Type B pancreatic cell (in vitro differentiated cells): Measurements from ENCODE around the gene ST14. TPM values are rescaled to one million over a fixed set of nuclear protein-coding genes. Genes with fewer than 3 reads are reported as not detected.

Experiments used
- DNase-seq: peaks from one replicate; pipeline ENCODE4 v3.0.0; 2021; ENCODE audit warnings: mixed read lengths; ENCODE audit not compliant: unreplicated experiment; ENCODE audit errors: extremely low spot score
- H3K27ac Mint-ChIP-seq: 2 replicates; pipeline ENCODE4 v1.8.0; 2021; ENCODE audit warnings: mild to moderate bottlenecking, mixed read lengths
- H3K27me3 Mint-ChIP-seq: 2 replicates; pipeline ENCODE4 v1.8.0; 2021; ENCODE audit warnings: mixed read lengths
- H3K36me3 Mint-ChIP-seq: 2 replicates; pipeline ENCODE4 v1.8.0; 2021; ENCODE audit warnings: mixed read lengths
- H3K4me1 Mint-ChIP-seq: one replicate; pipeline ENCODE4 v1.8.0; 2021; ENCODE audit warnings: mixed read lengths; ENCODE audit not compliant: unreplicated experiment
- H3K4me3 Mint-ChIP-seq: 2 replicates; pipeline ENCODE4 v1.8.0; 2021; ENCODE audit warnings: mild to moderate bottlenecking, mixed read lengths
- H3K9me3 Mint-ChIP-seq: 2 replicates; pipeline ENCODE4 v1.8.0; 2021; ENCODE audit warnings: mixed read lengths
- total RNA-seq: library from RNA; stranded (reverse); gene quantifications from 2 replicates; pipeline ENCODE4 v1.2.1, GENCODE V29; 2021; ENCODE audit warnings: low replicate concordance
- TF ChIP-seq, protein P1 (sequence below): fragments of 200-600 bp; sonication (generic); conservative IDR thresholded peaks from 2 replicates; pipeline ENCODE4 v1.5.0; 2021; ENCODE audit warnings: antibody characterized with exemption, mild to moderate bottlenecking

ST14 gene
- total RNA-seq, 1 donor from 2014 or later: 71.7 TPM

DNA sequence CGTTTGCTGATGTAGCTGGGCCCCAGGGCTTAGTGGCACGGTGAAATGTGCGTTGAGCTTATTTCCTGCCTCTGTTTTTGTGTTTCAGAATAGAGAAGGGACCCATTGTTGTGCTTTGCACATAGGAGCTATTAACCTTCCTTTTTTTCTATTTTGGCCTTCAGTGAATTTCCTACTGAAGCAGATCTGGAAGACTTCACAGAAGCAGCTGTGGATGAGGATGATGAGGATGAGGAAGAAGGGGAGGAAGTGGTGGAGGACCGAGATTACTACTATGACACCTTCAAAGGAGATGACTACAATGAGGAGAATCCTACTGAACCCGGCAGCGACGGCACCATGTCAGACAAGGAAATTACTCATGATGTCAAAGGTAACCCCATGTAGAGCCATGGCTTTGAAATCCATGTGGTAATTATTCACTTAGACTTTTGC lies 37.4 kb upstream of the ST14 start:
- H3K36me3 Mint-ChIP-seq: peaks cover 47% of the 10 kb centered on the region
- H3K4me1 Mint-ChIP-seq: peaks cover 10% of the 10 kb centered on the region
- TF ChIP-seq, protein P1, sequence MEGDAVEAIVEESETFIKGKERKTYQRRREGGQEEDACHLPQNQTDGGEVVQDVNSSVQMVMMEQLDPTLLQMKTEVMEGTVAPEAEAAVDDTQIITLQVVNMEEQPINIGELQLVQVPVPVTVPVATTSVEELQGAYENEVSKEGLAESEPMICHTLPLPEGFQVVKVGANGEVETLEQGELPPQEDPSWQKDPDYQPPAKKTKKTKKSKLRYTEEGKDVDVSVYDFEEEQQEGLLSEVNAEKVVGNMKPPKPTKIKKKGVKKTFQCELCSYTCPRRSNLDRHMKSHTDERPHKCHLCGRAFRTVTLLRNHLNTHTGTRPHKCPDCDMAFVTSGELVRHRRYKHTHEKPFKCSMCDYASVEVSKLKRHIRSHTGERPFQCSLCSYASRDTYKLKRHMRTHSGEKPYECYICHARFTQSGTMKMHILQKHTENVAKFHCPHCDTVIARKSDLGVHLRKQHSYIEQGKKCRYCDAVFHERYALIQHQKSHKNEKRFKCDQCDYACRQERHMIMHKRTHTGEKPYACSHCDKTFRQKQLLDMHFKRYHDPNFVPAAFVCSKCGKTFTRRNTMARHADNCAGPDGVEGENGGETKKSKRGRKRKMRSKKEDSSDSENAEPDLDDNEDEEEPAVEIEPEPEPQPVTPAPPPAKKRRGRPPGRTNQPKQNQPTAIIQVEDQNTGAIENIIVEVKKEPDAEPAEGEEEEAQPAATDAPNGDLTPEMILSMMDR: no peak
- no peaks in the 10 kb centered on the region for H3K27me3 Mint-ChIP-seq
- DNase-seq: no peak
- H3K27ac Mint-ChIP-seq: peak overlapping the region; percentile 23
- H3K4me3 Mint-ChIP-seq: no peak overlapping the region
- no peaks in the 10 kb centered on the region for H3K9me3 Mint-ChIP-seq

DNA sequence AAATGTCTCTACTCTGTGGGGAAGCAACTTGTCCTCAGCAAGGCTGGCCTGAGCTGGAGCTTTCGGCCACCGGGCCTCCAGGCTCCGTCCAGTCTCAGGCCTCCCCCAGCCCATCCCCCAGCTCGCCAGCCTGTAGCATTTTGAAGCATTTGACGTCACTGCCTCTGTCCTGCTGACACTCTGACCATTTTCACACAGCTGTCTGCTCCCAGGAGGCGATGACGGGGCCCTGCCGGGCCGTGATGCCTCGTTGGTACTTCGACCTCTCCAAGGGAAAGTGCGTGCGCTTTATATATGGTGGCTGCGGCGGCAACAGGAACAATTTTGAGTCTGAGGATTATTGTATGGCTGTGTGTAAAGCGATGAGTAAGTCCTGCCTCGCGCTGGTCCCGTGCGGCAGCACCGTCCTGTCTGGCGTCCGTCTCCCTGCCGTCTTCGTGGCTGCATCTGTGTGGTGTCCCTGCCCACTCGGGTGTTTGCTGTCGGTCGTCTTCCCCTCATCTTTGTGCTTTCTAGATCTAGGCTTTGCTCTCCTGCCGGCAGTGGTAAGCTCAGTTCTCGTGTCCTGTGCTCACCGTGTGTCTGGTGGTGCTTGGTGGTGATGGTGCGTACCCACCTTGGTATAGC lies 36.1 kb upstream of the ST14 start:
- TF ChIP-seq, protein P1: no peak
- no peak for DNase-seq
- Mint-ChIP-seq H3K4me1 (peaks cover 10% of the 10 kb centered on the region), H3K27ac (peak overlapping the region; percentile 85), H3K4me3 (no peak overlapping the region), H3K36me3 (peaks cover 51% of the 10 kb centered on the region), H3K27me3 (no peaks in the 10 kb centered on the region), H3K9me3 (no peaks in the 10 kb centered on the region)

DNA sequence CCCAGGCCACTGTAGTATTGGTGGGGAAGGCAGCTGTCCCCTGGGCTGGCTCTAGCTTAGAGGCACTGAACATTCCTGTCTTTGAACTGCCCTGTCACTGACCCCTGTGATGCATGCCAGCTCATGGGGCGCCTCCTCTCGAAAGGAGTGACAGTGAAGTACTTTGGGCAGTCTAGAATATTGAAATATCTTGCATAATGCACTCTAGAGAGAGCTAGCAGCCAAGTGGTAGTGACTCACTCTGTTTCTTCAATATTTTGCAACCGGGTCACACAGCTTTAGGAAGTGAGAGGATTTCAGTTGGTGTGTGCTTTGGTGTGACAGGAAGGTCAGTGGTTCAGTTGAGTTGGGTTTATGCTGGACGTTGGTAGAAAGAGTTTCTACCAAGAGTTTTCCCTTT lies 35.5 kb upstream of the ST14 start:
- Mint-ChIP-seq H3K4me1 (peaks cover 10% of the 10 kb centered on the region), H3K9me3 (no peaks in the 10 kb centered on the region), H3K4me3 (no peak overlapping the region), H3K36me3 (peaks cover 49% of the 10 kb centered on the region), H3K27ac (peak overlapping the region; percentile 85), H3K27me3 (no peaks in the 10 kb centered on the region)
- no peak for DNase-seq
- TF ChIP-seq, protein P1: no peak

DNA sequence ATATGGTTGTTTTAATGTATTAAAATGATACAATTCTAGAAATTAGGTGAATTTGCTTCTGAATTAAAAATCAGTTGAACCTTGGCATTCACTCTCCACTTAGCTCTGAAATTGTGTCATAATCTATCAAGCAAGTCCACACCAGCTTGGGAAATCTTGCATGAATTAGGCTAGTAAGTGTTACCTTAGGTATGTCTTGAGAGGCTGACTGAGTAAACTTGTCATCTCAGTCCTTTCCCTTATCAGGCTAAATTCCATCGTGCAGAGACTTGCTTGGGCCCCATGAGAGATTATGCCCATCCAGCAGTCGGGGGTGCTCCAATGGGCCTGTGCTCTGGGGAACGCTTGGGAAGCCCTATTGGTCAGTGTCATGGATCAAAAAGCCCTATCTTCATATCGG lies 33.9 kb upstream of the ST14 start:
- Mint-ChIP-seq H3K4me3 (no peak overlapping the region), H3K4me1 (peaks cover 10% of the 10 kb centered on the region), H3K27me3 (no peaks in the 10 kb centered on the region), H3K9me3 (no peaks in the 10 kb centered on the region), H3K27ac (no peak overlapping the region), H3K36me3 (peaks cover 42% of the 10 kb centered on the region)
- no peak for DNase-seq
- TF ChIP-seq, protein P1: no peak

DNA sequence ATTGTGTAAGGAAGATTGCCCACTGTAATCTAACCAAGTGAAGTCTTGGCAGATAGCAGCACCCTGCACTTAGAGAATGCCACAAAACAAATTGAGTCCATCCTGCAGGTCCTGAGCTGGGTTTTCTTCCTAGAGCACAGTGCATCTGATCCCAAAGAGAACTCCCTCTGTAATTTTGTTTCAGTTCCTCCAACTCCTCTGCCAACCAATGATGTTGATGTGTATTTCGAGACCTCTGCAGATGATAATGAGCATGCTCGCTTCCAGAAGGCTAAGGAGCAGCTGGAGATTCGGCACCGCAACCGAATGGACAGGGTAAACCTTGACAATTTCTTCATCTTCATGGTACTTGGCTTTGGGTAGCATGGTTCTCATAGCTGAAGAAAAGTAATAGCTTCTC lies 33.1 kb upstream of the ST14 start:
- H3K36me3 Mint-ChIP-seq: peaks cover 40% of the 10 kb centered on the region
- no peak overlapping the region for H3K4me3 Mint-ChIP-seq
- TF ChIP-seq, protein P1: no peak
- H3K4me1 Mint-ChIP-seq: peaks cover 10% of the 10 kb centered on the region
- no peak for DNase-seq
- no peak overlapping the region for H3K27ac Mint-ChIP-seq
- H3K9me3 Mint-ChIP-seq: no peaks in the 10 kb centered on the region
- H3K27me3 Mint-ChIP-seq: no peaks in the 10 kb centered on the region
